HepG2 (cell line): ENCODE data around the gene PTGR2. TPM values are rescaled to one million over a fixed set of nuclear protein-coding genes. Genes with fewer than 3 reads are reported as not detected.

Experiments used
- ATAC-seq: fragments of 200-7000 bp; cut with Tn5 transposase; 3 replicates; pipeline ENCODE4 v1.9.1; 2020; ENCODE audit warnings: mild to moderate bottlenecking, moderate library complexity
- BruUV-seq: library from RNA; stranded (reverse); fragments of 400-500 nt; replicated peaks from 2 replicates; lab custom pipeline; 2021; lab: Mats Ljungman, UMichigan
- CTCF ChIA-PET: fragments of 300-600 bp; formaldehyde crosslinking; extraction: SDS; loops from one replicate; lab custom pipeline; 2021; ENCODE audit warnings: low total read pairs, inconsistent platforms, low intra/inter-chr PET ratio; lab: Yijun Ruan, JAX
- POLR2A ChIA-PET: fragments of 350-600 bp; sonication (Branson Sonifier 250); formaldehyde crosslinking; loops from one replicate; lab custom pipeline; 2020; ENCODE audit warnings: antibody characterized with exemption, inconsistent platforms; lab: Yijun Ruan, JAX
- DNase-seq: peaks from one replicate; pipeline ENCODE4 v3.0.0-alpha.2; 2015; ENCODE audit warnings: low spot score
- FAIRE-seq: peaks from 3 replicates; lab custom pipeline; 2011; peaks lifted over from hg19 to GRCh38; lab: Jason Lieb, UNC
- H2AFZ ChIP-seq: one replicate; pipeline ENCODE4 v1.6.1; 2011; ENCODE audit warnings: low read length, inconsistent platforms
- H3K27ac ChIP-seq: fragments of 300-600 bp; 3 replicates; pipeline ENCODE4 v1.8.0; 2011; ENCODE audit warnings: mixed run types, mild to moderate bottlenecking, mixed read lengths, low read length, inconsistent platforms; ENCODE audit not compliant: insufficient read depth; ENCODE audit errors: extremely low read length
- H3K27me3 ChIP-seq, 2 experiments: fragments of 200-600 bp in 1 of 2; 2 replicates in 1 of 2; 3 replicates in 1 of 2; pipeline versions ENCODE4 v1.6.0 to v1.8.0; 2011; ENCODE audit warnings: low read length in 2 of 2, mild to moderate bottlenecking in 2 of 2, moderate library complexity in 2 of 2, inconsistent platforms in 1 of 2; ENCODE audit not compliant: insufficient read depth in 2 of 2, control insufficient read depth in 1 of 2
- H3K36me3 ChIP-seq, 2 experiments: fragments of 200-600 bp in 1 of 2; replicated peaks in 1 of 2; 2 replicates in 1 of 2; 3 replicates in 1 of 2; pipeline versions ENCODE4 v1.5.1 to v1.8.0; 2011; ENCODE audit warnings: low read length in 2 of 2, inconsistent platforms in 1 of 2; ENCODE audit not compliant: insufficient read depth in 2 of 2, control insufficient read depth in 1 of 2
- H3K4me1 ChIP-seq: 2 replicates; pipeline ENCODE4 v1.5.1; 2012; ENCODE audit warnings: low read length, inconsistent platforms; ENCODE audit not compliant: insufficient read depth
- H3K4me2 ChIP-seq: 2 replicates; pipeline ENCODE4 v1.6.0; 2011; ENCODE audit warnings: low read depth, low read length, inconsistent platforms
- H3K4me3 ChIP-seq, 3 experiments: fragments of 200-600 bp in 1 of 3; sonication (generic), shearing (Covaris generic) in 1 of 3; replicated peaks in 1 of 3; 2 replicates each; pipeline ENCODE4 v1.5.1; 2011 to 2016; ENCODE audit warnings: low read length in 3 of 3, inconsistent platforms in 2 of 3, low read depth in 2 of 3, mild to moderate bottlenecking in 2 of 3, control low read depth in 1 of 3, mixed read lengths in 1 of 3; ENCODE audit not compliant: insufficient read depth in 1 of 3
- H3K79me2 ChIP-seq: one replicate; pipeline ENCODE4 v1.6.1; 2011; ENCODE audit warnings: low read length, inconsistent platforms; ENCODE audit not compliant: insufficient read depth
- H3K9ac ChIP-seq: 2 replicates; pipeline ENCODE4 v1.6.0; 2011; ENCODE audit warnings: mild to moderate bottlenecking, low read depth, low read length, inconsistent platforms; ENCODE audit not compliant: insufficient read depth
- H3K9me3 ChIP-seq: 2 replicates; pipeline ENCODE4 v1.5.1; 2012; ENCODE audit warnings: mild to moderate bottlenecking, low read length
- H4K20me1 ChIP-seq: 2 replicates; pipeline ENCODE4 v1.6.0; 2011; ENCODE audit warnings: inconsistent platforms, mild to moderate bottlenecking, low read length, moderate library complexity; ENCODE audit not compliant: insufficient read depth
- ELF4 ChIP-seq: sonication (generic); formaldehyde crosslinking; IDR thresholded peaks from 2 replicates; pipeline ENCODE4 v1.5.0; 2020; ENCODE audit warnings: missing genetic modification reagents, mild to moderate bottlenecking, moderate library complexity, borderline replicate concordance
- JUNB ChIP-seq: sonication (generic); formaldehyde crosslinking; IDR thresholded peaks from 2 replicates; pipeline ENCODE4 v1.8.0; 2022; ENCODE audit warnings: missing genetic modification reagents, mild to moderate bottlenecking, borderline replicate concordance
- KLF11 ChIP-seq: IDR thresholded peaks from 2 replicates; pipeline ENCODE4 v1.6.1; 2016; ENCODE audit warnings: missing compliant biosample characterization
- NR2F1 ChIP-seq, 2 experiments: fragments of 450-650 bp in 1 of 2; formaldehyde crosslinking in 1 of 2; IDR thresholded peaks; 2 replicates each; pipeline versions ENCODE4 v1.5.0 to v1.6.1; 2016 to 2020; ENCODE audit warnings: mild to moderate bottlenecking in 1 of 2, missing compliant biosample characterization in 1 of 2, missing genetic modification reagents in 1 of 2, moderate library complexity in 1 of 2
- RAD21 ChIP-seq: fragments of 450-650 bp; formaldehyde crosslinking; IDR thresholded peaks from 2 replicates; pipeline ENCODE4 v1.5.0; 2020; ENCODE audit warnings: mild to moderate bottlenecking
- ZNF121 ChIP-seq: sonication (generic); formaldehyde crosslinking; IDR thresholded peaks from 2 replicates; pipeline ENCODE4 v1.5.0; 2020; ENCODE audit warnings: mild to moderate bottlenecking, missing genetic modification reagents
- ZNF33B ChIP-seq: sonication (generic); formaldehyde crosslinking; IDR thresholded peaks from 2 replicates; pipeline ENCODE4 v1.5.1; 2020; ENCODE audit warnings: mild to moderate bottlenecking, missing genetic modification reagents
- ZNF7 ChIP-seq: IDR thresholded peaks from 2 replicates; pipeline ENCODE4 v1.6.1; 2016; ENCODE audit warnings: missing biosample characterization, missing genetic modification reagents
- ZNF724P ChIP-seq: sonication (generic); formaldehyde crosslinking; IDR thresholded peaks from 2 replicates; pipeline ENCODE4 v1.8.0; 2022; ENCODE audit warnings: missing genetic modification reagents, borderline replicate concordance
- ZSCAN21 ChIP-seq: sonication (generic); formaldehyde crosslinking; IDR thresholded peaks from 2 replicates; pipeline ENCODE4 v1.8.0; 2022; ENCODE audit warnings: mild to moderate bottlenecking, missing genetic modification reagents, moderate library complexity, borderline replicate concordance
- WGBS: methylation state at CpG from one replicate; pipeline ENCODE4 v1.1.6; 2017; ENCODE audit warnings: low lambda C conversion rate; 5-methylcytosine and 5-hydroxymethylcytosine counted together
- in situ Hi-C: cut with HindIII; loops from 2 replicates; pipeline ENCODE4 v1.10.0; 2017; ENCODE audit warnings: low pct_unique_long_range_greater_than_20kb; ENCODE audit not compliant: extremely low pct_ligation_motif_present
- intact Hi-C: fragments of 100-400 bp; cut with micrococcal nuclease; formaldehyde crosslinking; loops from one replicate; pipeline ENCODE4 v1.10.0; 2022; ENCODE audit not compliant: unreplicated experiment
- polyA plus RNA-seq, 8 experiments: library from polyadenylated mRNA; depleted of rRNA in 3 of 8; stranded (reverse) in 7 of 8; unstranded in 1 of 8; fragments of >200 nt; fragmentation: Illumina TruSeq in 4 of 8; extraction: Trizol in 4 of 8; gene quantifications; 2 replicates each; pipeline versions ENCODE4 v1.2.1 to v1.2.3, GENCODE V29; 2011 to 2016; ENCODE audit warnings: low read depth in 4 of 8, missing spikeins in 1 of 8, mixed read lengths in 1 of 8; ENCODE audit not compliant: insufficient read depth in 1 of 8
- total RNA-seq, 5 experiments: library from RNA; depleted of rRNA; stranded (reverse); fragments of >200 nt; fragmentation: Illumina TruSeq; extraction: Trizol; gene quantifications; 2 replicates each; pipeline ENCODE4 v1.2.3, GENCODE V29; 2016; ENCODE audit warnings: low read depth in 1 of 5
- TF ChIP-seq, protein P1 (sequence below): sonication (generic); formaldehyde crosslinking; IDR thresholded peaks from 2 replicates; pipeline ENCODE4 v1.4.0; 2020; ENCODE audit warnings: missing genetic modification reagents, low read depth, mild to moderate bottlenecking, borderline replicate concordance

PTGR2 gene
- total and polyA plus RNA-seq, 2 of the 13 experiments (the other 11 are each of a cell fraction or from before 2014, with no cell fraction given) = 3.0 to 4.3 TPM

DNA sequence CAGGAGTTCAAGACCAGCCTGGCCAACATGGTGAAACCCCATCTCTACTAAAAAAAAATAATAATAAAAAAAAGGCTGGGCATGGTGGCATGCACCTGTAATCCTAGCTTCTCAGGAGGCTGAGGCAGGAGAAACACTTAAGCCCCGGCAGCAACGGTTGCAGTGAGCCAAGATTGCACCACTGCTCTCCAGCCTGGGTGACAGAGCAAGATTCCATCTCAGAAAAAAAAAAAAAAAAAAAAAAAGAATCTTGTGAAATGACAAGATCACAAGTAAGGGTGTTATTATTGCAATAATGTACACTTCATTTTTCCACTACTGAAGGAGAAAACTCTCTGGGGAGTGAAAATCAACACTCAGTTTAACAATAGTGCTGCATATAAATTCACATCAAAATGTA, 8.8 kb upstream of the PTGR2 start:
- no peaks in the 10 kb centered on the region for H3K27me3 ChIP-seq
- in situ Hi-C loops (no loop called here), intact Hi-C loops (no loop called here)
- H3K9me3 ChIP-seq = no peaks in the 10 kb centered on the region
- H3K27ac ChIP-seq = no peak overlapping the region
- no peak overlapping the region for H3K4me2 ChIP-seq
- ChIA-PET POLR2A (interaction anchor here (1.2 to 3.3 kb wide), 2 partner anchors 9 to 44 kb away, joined by 3 to 16 read pairs; partner anchors contain the start of genes PTGR2 and ZNF410), CTCF (no interaction called here)
- FAIRE-seq (no peak), ATAC-seq (no peak), DNase-seq (no peak)
- H3K36me3 ChIP-seq = no peaks in the 10 kb centered on the region
- H3K9ac ChIP-seq = no peak overlapping the region
- no peak overlapping the region for H2AFZ ChIP-seq
- WGBS = 4% methylated on average over 2 of the region's 2 CpGs
- BruUV-seq = no TSS peak
- no peaks in the 10 kb centered on the region for H3K79me2 ChIP-seq
- H3K4me3 ChIP-seq = no peak overlapping the region
- TF ChIP-seq JUNB (CRISPR knock-in tag) (no peak), ZNF33B (CRISPR knock-in tag) (no peak), NR2F1 (CRISPR knock-in tag; IDR thresholded peaks at IDR 0.05) (no peak), RAD21 (CRISPR knock-in tag) (no peak), ZSCAN21 (CRISPR knock-in tag) (no peak), ZNF121 (CRISPR knock-in tag) (no peak), ZNF724P (no peak), ZNF7 (no peak), KLF11 (CRISPR knock-in tag) (no peak), ELF4 (CRISPR knock-in tag) (no peak)
- TF ChIP-seq, protein P1, sequence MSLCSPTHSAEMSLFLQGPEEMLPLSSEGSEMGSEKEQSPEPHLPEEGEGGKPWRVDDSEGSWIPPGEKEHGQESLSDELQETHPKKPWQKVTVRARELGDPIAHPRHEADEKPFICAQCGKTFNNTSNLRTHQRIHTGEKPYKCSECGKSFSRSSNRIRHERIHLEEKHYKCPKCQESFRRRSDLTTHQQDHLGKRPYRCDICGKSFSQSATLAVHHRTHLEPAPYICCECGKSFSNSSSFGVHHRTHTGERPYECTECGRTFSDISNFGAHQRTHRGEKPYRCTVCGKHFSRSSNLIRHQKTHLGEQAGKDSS (CRISPR knock-in tag) = no peak
- peaks cover 37% of the 10 kb centered on the region for H3K4me1 ChIP-seq
- H4K20me1 ChIP-seq = no peaks in the 10 kb centered on the region
